GM23248 (cell line): ENCODE measurements around the gene CRY1. TPM values are rescaled to one million over a fixed set of nuclear protein-coding genes. Genes with fewer than 3 reads are reported as not detected.

Experiments
- DNase-seq: peaks from one replicate; pipeline ENCODE4 v3.0.0-alpha.2; 2015
- H2AFZ ChIP-seq: fragments of 200-600 bp; sonication (generic); 2 replicates; pipeline ENCODE4 v1.6.1; 2016; ENCODE audit warnings: antibody characterized with exemption
- H3F3A ChIP-seq: fragments of 200-600 bp; sonication (generic); 2 replicates; pipeline ENCODE4 v1.6.1; 2016; ENCODE audit warnings: mild to moderate bottlenecking, antibody characterized with exemption, mixed run types; ENCODE audit not compliant: insufficient read depth
- H3K27ac ChIP-seq: fragments of 200-600 bp; sonication (generic); 2 replicates; pipeline ENCODE4 v1.5.1; 2016; ENCODE audit warnings: mild to moderate bottlenecking
- H3K27me3 ChIP-seq: fragments of 200-600 bp; sonication (generic); replicated peaks from 2 replicates; pipeline ENCODE4 v1.6.1; 2016; ENCODE audit warnings: mild to moderate bottlenecking; ENCODE audit not compliant: insufficient read depth
- H3K36me3 ChIP-seq: fragments of 200-600 bp; sonication (generic); 2 replicates; pipeline ENCODE4 v1.6.1; 2016; ENCODE audit warnings: low read depth, mild to moderate bottlenecking
- H3K4me1 ChIP-seq: fragments of 200-600 bp; sonication (generic); 2 replicates; pipeline ENCODE4 v1.6.1; 2016; ENCODE audit warnings: mild to moderate bottlenecking; ENCODE audit not compliant: insufficient read depth
- H3K4me2 ChIP-seq: fragments of 200-600 bp; sonication (generic); one replicate; pipeline ENCODE4 v1.6.1; 2016; ENCODE audit warnings: mild to moderate bottlenecking; ENCODE audit not compliant: unreplicated experiment
- H3K4me3 ChIP-seq: fragments of 200-600 bp; sonication (generic); 2 replicates; pipeline ENCODE4 v1.5.1; 2016; ENCODE audit warnings: mild to moderate bottlenecking
- H3K79me2 ChIP-seq: fragments of 200-600 bp; sonication (generic); 2 replicates; pipeline ENCODE4 v1.6.1; 2016; ENCODE audit warnings: mild to moderate bottlenecking; ENCODE audit not compliant: insufficient read depth
- H3K9ac ChIP-seq: fragments of 200-600 bp; sonication (generic); 2 replicates; pipeline ENCODE4 v1.6.1; 2016; ENCODE audit warnings: mild to moderate bottlenecking
- H3K9me2 ChIP-seq: fragments of 200-600 bp; sonication (generic); 2 replicates; pipeline ENCODE4 v1.6.1; 2016; ENCODE audit warnings: mixed run types, mild to moderate bottlenecking, moderate library complexity; ENCODE audit not compliant: insufficient read depth
- H3K9me3 ChIP-seq: fragments of 200-600 bp; sonication (generic); one replicate; pipeline ENCODE4 v1.6.1; 2017; ENCODE audit warnings: low read depth
- H4K20me1 ChIP-seq: fragments of 200-600 bp; sonication (generic); 2 replicates; pipeline ENCODE4 v1.6.0; 2016; ENCODE audit not compliant: insufficient read depth
- EZH2 ChIP-seq: fragments of 200-600 bp; sonication (generic); IDR thresholded peaks from 2 replicates; pipeline ENCODE4 v1.6.1; 2018; ENCODE audit warnings: antibody characterized with exemption, mild to moderate bottlenecking; ENCODE audit not compliant: insufficient read depth, poor library complexity, severe bottlenecking
- EZH2phosphoT487 ChIP-seq: fragments of 200-600 bp; sonication (generic); IDR thresholded peaks from 2 replicates; pipeline ENCODE4 v1.6.1; 2018; ENCODE audit warnings: antibody characterized with exemption, moderate library complexity, mild to moderate bottlenecking, low read depth; ENCODE audit not compliant: insufficient read depth
- WGBS, 2 experiments: methylation state at CpG; one replicate each; pipeline ENCODE4 v1.1.6; 2015 to 2017; ENCODE audit warnings: low lambda C conversion rate in 2 of 2, low coverage in 1 of 2; ENCODE audit errors: missing lambda C conversion rate in 2 of 2; 5-methylcytosine and 5-hydroxymethylcytosine counted together
- in situ Hi-C: fragments of 300-500 bp; cut with MboI; formaldehyde crosslinking; loops from 2 replicates; pipeline ENCODE4 v1.15.0; 2020
- polyA plus RNA-seq: library from polyadenylated mRNA; unstranded; fragments of >200 nt; fragmentation: Nextera tagmentation; extraction: Ambion mirVana; gene quantifications from 2 replicates; pipeline ENCODE4 v1.2.1, GENCODE V29; 2016
- total RNA-seq: library from RNA; depleted of rRNA; stranded (reverse); fragments of >200 nt; shearing (Covaris generic); gene quantifications from 2 replicates; pipeline ENCODE4 v1.2.3, GENCODE V29; 2014

Gene CRY1
- total and polyA plus RNA-seq, 2 experiments from 2014 or later, result 13.6 to 14.8 TPM

DNA sequence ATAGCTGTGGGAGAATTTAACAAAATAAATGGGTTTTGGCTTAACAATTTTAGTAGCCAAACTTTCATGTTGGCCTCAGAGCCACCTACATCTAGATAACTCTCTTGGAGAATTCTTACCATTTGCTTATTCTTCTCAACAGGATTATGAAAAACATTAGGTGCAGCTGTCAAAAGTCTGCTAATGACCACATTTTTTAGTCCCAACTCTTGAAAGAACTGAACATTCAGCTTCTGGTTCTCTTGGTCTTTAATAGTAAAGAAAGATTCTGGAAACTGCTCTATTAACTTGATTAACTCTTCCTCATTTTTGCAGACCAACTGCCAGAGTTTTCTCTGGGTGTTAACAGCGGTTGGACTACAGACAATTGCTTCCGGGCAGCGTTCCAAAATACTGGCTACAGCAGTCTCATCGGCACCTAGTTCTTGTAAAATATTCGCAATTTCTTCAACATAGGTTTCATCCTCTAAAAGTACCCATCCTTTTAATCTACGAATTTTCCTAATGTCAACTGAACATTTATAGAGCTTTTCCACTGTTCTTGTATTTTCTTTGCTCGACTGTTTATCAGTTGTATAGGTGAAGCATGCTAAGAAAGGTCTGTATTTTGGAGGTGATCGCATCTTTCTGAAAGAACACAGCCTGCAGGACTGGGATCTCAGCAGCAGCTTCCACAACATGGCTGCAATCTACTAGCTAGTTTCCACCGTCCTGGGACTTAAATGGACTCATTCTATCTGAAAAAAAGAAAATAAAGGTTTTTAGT, 115.1 kb downstream of the CRY1 start:
- DNase-seq, result peak; percentile 73
- H3K4me2 ChIP-seq, result peak overlapping the region; percentile 30
- no peaks in the 10 kb centered on the region for H3K9me2 ChIP-seq
- no peak overlapping the region for H3K4me3 ChIP-seq
- peaks cover 30% of the 10 kb centered on the region for H3K79me2 ChIP-seq
- in situ Hi-C loops, result no loop called here
- H2AFZ ChIP-seq, result no peak overlapping the region
- H3K9me3 ChIP-seq, result no peaks in the 10 kb centered on the region
- 24 to 26% methylated on average over 9 of the region's 9 CpGs for WGBS, 2 experiments
- peak overlapping the region; percentile 24 for H3K27ac ChIP-seq
- H3K36me3 ChIP-seq, result peaks cover 38% of the 10 kb centered on the region
- H3K27me3 ChIP-seq, result no peaks in the 10 kb centered on the region
- H4K20me1 ChIP-seq, result peaks cover 15% of the 10 kb centered on the region
- no peak overlapping the region for H3K9ac ChIP-seq
- H3F3A ChIP-seq, result peaks cover 75% of the 10 kb centered on the region
- H3K4me1 ChIP-seq, result peaks cover 47% of the 10 kb centered on the region
- TF ChIP-seq EZH2phosphoT487, result no peak
- TF ChIP-seq EZH2, result no peak

DNA sequence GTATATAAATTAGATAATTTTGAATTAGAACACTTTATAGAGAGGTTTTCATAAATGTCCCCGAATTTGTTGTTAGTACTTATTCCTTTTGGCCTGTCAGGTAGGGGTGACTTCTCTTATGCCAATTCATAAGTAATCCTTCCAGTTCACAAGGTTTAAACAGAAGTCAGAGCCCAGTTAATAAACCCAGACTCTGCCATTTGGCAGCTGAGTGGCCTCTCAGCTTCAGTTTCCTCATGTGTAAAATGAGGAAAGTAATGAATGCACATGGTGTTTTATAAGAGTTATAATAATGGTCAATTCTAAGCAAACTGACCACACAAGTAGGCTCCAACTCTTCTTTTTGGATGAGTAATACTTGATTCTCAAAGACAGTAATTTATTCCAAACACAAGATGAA, 116.7 kb downstream of the CRY1 start:
- in situ Hi-C loops, result no loop called here
- H3K79me2 ChIP-seq, result peaks cover 46% of the 10 kb centered on the region
- no peaks in the 10 kb centered on the region for H3K27me3 ChIP-seq
- no peaks in the 10 kb centered on the region for H3K9me3 ChIP-seq
- no peak overlapping the region for H3K4me3 ChIP-seq
- peaks cover 85% of the 10 kb centered on the region for H3F3A ChIP-seq
- peak overlapping the region; percentile 11 for H3K4me2 ChIP-seq
- H3K9ac ChIP-seq, result no peak overlapping the region
- no peak for DNase-seq
- H3K9me2 ChIP-seq, result no peaks in the 10 kb centered on the region
- 0 out of 2 replicates have a peak overlapping the region, but pooled peaks have one; percentile 6 for H3K27ac ChIP-seq
- peaks cover 17% of the 10 kb centered on the region for H4K20me1 ChIP-seq
- 98 to 100% methylated on average over 1 of the region's 1 CpG for WGBS, 2 experiments
- H3K4me1 ChIP-seq, result peaks cover 45% of the 10 kb centered on the region
- peaks cover 50% of the 10 kb centered on the region for H3K36me3 ChIP-seq
- H2AFZ ChIP-seq, result no peak overlapping the region
- TF ChIP-seq EZH2, result no peak
- no peak for TF ChIP-seq EZH2phosphoT487

DNA sequence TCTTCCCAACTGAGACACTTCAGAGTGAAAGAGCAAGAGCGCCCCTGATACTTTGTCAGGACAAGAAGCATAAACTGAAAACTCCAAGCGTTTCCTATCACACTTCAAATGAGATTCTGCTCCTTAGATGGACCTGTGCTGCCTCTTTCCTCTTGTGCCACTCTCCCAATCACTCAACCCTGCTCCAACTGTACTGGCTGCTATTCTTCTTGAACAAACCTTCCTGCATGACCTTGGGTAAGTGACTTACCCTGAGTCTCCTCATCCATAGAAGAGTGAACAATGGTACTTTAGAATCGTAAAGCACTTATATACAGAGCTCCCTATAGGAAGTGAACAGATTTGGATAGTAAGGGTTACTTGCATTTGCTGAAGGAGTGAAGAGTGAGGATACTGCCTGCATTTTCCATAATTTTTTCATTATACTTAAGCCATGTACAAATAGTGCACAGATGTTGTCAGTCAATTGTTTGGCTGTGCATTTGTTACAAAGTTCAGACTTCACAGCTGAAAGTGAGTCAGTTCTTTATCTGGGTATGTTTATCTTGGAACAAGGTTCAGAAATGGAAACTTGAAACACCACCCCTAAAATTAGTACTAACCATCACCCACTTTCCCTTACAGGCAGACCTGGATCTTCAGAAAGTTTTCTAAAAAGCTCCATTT, 117.2 kb downstream of the CRY1 start:
- H3K36me3 ChIP-seq, result peaks cover 56% of the 10 kb centered on the region
- 80 to 81% methylated on average over 3 of the region's 3 CpGs for WGBS, 2 experiments
- no peak overlapping the region for H2AFZ ChIP-seq
- H3F3A ChIP-seq, result peaks cover 91% of the 10 kb centered on the region
- 0 out of 2 replicates have a peak overlapping the region, but pooled peaks have one; percentile 6 for H3K27ac ChIP-seq
- no peaks in the 10 kb centered on the region for H3K27me3 ChIP-seq
- in situ Hi-C loops, result no loop called here
- no peak overlapping the region for H3K4me3 ChIP-seq
- H4K20me1 ChIP-seq, result peaks cover 17% of the 10 kb centered on the region
- H3K4me1 ChIP-seq, result peaks cover 45% of the 10 kb centered on the region
- DNase-seq, result peak; percentile 52
- TF ChIP-seq EZH2phosphoT487, result no peak
- no peak for TF ChIP-seq EZH2
- H3K9me2 ChIP-seq, result no peaks in the 10 kb centered on the region
- H3K9me3 ChIP-seq, result no peaks in the 10 kb centered on the region
- no peak overlapping the region for H3K9ac ChIP-seq
- peaks cover 51% of the 10 kb centered on the region for H3K79me2 ChIP-seq
- H3K4me2 ChIP-seq, result peak overlapping the region; percentile 11

DNA sequence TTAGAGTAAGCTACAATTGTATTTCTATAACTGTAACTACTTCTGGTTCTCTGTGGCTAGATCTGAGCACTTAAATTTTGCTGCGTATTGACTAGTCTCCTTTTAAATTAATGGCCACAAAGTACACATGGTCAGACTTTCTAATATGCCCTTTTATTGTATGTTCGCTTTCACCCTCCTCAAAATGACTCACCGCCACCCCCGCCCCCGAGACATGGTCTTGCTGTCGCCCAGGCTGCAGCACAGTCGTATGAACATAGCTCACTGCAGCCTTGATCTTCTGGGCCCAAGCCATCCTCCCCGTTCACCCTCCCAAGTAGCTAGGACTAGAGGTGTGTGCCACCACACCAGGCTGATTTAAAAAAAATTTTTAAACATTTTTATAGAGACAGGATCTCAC, 118.3 kb downstream of the CRY1 start:
- Histone ChIP-seq H3K9me3 (no peaks in the 10 kb centered on the region), H3K27me3 (no peaks in the 10 kb centered on the region), H3K27ac (no peak overlapping the region), H3K9ac (no peak overlapping the region), H2AFZ (no peak overlapping the region), H3K4me3 (no peak overlapping the region), H3K36me3 (peaks cover 65% of the 10 kb centered on the region), H3K9me2 (no peaks in the 10 kb centered on the region), H3F3A (peaks cover 81% of the 10 kb centered on the region; the same call in 1 of the 2 replicates), H4K20me1 (peaks cover 17% of the 10 kb centered on the region), H3K79me2 (peaks cover 61% of the 10 kb centered on the region), H3K4me2 (no peak overlapping the region), H3K4me1 (peaks cover 45% of the 10 kb centered on the region)
- TF ChIP-seq EZH2phosphoT487 (no peak), EZH2 (no peak)
- no peak for DNase-seq
- WGBS, 2 experiments, result 90 to 93% methylated on average over 8 of the region's 8 CpGs
- in situ Hi-C loops, result no loop called here
